Parathyroid adenoma (tissue), 2 donors: Measurements from ENCODE around the gene C3orf18.

Experiments
- H2AFZ ChIP-seq: fragments of 300-600 bp; sonication (generic); one replicate; pipeline ENCODE4 v1.7.0; 2017; ENCODE audit warnings: antibody characterized with exemption, mild to moderate bottlenecking
- H3K27ac ChIP-seq: fragments of 300-600 bp; sonication (generic); one replicate; pipeline ENCODE4 v1.7.0; 2017
- H3K27me3 ChIP-seq: fragments of 300-600 bp; sonication (generic); one replicate; pipeline ENCODE4 v1.7.0; 2017; ENCODE audit warnings: low read length; ENCODE audit not compliant: control insufficient read depth, insufficient read depth
- H3K36me3 ChIP-seq: fragments of 300-600 bp; sonication (generic); one replicate; pipeline ENCODE4 v1.7.0; 2017; ENCODE audit warnings: low read length; ENCODE audit not compliant: control insufficient read depth, insufficient read depth
- H3K4me1 ChIP-seq: fragments of 300-600 bp; sonication (generic); one replicate; pipeline ENCODE4 v1.7.0; 2017; ENCODE audit warnings: control low read depth
- H3K4me2 ChIP-seq: fragments of 300-600 bp; sonication (generic); one replicate; pipeline ENCODE4 v1.7.0; 2017; ENCODE audit warnings: low read length
- H3K4me3 ChIP-seq: fragments of 300-600 bp; sonication (generic); one replicate; pipeline ENCODE4 v1.7.0; 2017; ENCODE audit warnings: low read depth, low read length
- H3K79me2 ChIP-seq: fragments of 300-600 bp; sonication (generic); one replicate; pipeline ENCODE4 v1.7.0; 2017; ENCODE audit warnings: control low read depth
- H3K9ac ChIP-seq: fragments of 300-600 bp; sonication (generic); one replicate; pipeline ENCODE4 v1.7.0; 2017; ENCODE audit warnings: mild to moderate bottlenecking
- H3K9me3 ChIP-seq: fragments of 300-600 bp; sonication (generic); one replicate; pipeline ENCODE4 v1.7.0; 2017; ENCODE audit warnings: low read length; ENCODE audit not compliant: control insufficient read depth
- TF ChIP-seq, protein P1 (sequence below): fragments of 300-600 bp; sonication (generic); IDR thresholded peaks from one replicate; pipeline ENCODE4 v1.7.0; 2017; ENCODE audit warnings: antibody characterized with exemption, mild to moderate bottlenecking
- donor health status: primary hyperparathyroidism.

Gene C3orf18

DNA sequence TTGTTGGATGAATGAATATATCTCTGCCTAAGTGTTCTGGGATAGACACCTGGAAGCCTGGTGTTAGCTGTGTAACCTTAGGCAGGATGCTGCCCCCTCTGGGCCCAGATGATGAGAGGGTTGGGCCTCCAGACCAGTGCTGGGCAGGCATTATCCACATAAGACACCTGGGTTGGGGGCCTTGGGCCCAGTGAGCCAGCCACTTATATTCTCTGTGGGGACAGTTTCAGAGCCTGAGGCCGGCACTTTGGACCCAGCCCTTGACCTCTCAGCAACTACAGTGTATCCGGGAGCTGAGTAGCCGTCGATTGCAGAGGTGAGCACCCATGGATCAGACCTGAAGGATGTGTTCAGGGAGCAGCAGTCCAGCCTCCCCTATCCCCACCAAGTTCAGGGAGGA is 3.9 kb upstream of the C3orf18 start:
- no peak overlapping the region for H2AFZ ChIP-seq
- TF ChIP-seq, protein P1, sequence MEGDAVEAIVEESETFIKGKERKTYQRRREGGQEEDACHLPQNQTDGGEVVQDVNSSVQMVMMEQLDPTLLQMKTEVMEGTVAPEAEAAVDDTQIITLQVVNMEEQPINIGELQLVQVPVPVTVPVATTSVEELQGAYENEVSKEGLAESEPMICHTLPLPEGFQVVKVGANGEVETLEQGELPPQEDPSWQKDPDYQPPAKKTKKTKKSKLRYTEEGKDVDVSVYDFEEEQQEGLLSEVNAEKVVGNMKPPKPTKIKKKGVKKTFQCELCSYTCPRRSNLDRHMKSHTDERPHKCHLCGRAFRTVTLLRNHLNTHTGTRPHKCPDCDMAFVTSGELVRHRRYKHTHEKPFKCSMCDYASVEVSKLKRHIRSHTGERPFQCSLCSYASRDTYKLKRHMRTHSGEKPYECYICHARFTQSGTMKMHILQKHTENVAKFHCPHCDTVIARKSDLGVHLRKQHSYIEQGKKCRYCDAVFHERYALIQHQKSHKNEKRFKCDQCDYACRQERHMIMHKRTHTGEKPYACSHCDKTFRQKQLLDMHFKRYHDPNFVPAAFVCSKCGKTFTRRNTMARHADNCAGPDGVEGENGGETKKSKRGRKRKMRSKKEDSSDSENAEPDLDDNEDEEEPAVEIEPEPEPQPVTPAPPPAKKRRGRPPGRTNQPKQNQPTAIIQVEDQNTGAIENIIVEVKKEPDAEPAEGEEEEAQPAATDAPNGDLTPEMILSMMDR = no peak
- no peaks in the 10 kb centered on the region for H3K9me3 ChIP-seq
- no peaks in the 10 kb centered on the region for H3K27me3 ChIP-seq
- peaks cover 15% of the 10 kb centered on the region for H3K4me1 ChIP-seq
- no peak overlapping the region for H3K4me2 ChIP-seq
- H3K9ac ChIP-seq = no peak overlapping the region
- no peaks in the 10 kb centered on the region for H3K79me2 ChIP-seq
- no peak overlapping the region for H3K4me3 ChIP-seq
- H3K27ac ChIP-seq = no peak overlapping the region
- no peaks in the 10 kb centered on the region for H3K36me3 ChIP-seq

DNA sequence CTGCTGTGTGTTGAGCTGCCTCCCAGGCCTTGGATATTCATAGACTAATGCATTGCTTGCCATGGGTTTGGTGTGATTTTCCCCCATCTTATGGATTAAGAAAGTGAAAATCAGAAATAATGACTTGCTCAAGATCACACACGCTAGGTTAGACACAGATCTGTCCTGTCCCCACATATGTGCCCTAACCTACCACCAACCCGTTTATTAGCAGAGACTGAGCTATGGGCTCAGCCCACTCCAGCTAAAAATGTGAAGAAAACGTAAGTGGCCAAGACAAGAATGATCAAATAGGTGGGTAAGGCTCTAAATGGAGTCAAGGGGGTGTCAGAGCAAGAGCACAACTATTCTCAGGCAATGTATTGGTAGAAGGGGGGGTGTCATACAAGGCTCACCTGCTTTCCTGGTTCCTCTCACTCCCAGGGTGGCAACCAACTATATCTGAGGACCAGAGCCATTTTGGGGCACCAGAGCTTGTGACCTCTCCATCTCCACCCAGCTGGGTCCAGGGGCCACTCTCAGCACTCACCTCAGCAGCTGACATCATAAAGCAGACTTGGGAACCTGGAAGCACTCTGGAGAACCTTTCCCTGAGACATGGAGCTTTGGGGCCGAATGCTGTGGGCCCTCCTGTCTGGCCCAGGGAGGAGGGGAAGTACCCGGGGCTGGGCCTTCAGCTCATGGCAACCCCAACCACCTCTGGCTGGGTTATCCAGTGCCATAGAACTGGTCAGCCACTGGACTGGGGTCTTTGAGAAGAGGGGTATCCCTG is 3.1 kb upstream of the C3orf18 start:
- no peak overlapping the region for H3K9ac ChIP-seq
- no peaks in the 10 kb centered on the region for H3K79me2 ChIP-seq
- TF ChIP-seq, protein P1 = no peak
- no peak overlapping the region for H3K4me3 ChIP-seq
- H2AFZ ChIP-seq = no peak overlapping the region
- H3K27ac ChIP-seq = no peak overlapping the region
- no peaks in the 10 kb centered on the region for H3K36me3 ChIP-seq
- H3K27me3 ChIP-seq = no peaks in the 10 kb centered on the region
- H3K4me1 ChIP-seq = peaks cover 16% of the 10 kb centered on the region
- H3K9me3 ChIP-seq = no peaks in the 10 kb centered on the region
- H3K4me2 ChIP-seq = no peak overlapping the region

DNA sequence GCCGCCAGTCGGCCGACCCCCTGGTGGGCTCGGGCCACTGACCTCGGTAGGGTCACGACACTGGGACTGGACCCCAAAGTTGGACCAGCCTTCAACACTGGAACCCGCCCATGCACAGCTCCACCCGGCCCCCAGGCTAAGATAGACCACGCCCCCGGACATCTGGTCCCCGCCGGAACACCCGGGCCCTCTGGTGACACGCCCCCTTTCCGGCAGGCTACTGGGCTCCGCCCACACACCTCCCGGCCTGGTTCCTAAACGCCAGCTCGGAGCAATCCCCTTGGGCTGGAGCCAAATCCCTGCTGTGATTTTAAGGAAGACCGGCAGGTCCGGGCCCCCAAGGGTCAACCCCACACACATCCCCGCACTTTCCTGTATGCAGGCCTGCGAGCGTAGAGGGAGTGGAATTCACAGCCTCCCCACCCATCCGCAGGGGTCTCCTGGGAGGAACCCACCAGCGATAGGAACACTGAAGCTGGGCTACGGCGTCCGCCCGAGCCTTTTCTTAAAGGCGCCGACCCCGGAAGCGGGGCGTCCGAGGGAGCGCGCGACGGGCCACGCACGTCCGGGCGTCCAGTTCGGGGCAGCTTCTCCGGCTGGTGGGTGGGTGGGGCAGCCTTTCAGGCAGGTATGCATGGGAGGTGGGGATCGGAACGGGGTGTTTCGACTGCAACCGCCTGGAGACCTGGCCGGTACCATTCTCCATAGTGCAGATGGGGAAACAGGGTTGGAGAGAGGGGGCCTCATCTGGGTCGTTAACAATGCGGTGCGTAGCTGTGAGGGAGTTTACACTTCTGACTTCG is 1.6 kb upstream of the C3orf18 start, which contains the start of gene HEMK1:
Gene HEMK1, plus strand, starts transcription at position 576 of the 803 bp plus-strand sequence. CDS start 1,583 bp downstream, outside the sequence.
- peak within 1 kb of the TSS; percentile 95 for H3K4me2 ChIP-seq
- TF ChIP-seq, protein P1 = no peak
- H3K36me3 ChIP-seq = no peaks in the 10 kb centered on the region

DNA sequence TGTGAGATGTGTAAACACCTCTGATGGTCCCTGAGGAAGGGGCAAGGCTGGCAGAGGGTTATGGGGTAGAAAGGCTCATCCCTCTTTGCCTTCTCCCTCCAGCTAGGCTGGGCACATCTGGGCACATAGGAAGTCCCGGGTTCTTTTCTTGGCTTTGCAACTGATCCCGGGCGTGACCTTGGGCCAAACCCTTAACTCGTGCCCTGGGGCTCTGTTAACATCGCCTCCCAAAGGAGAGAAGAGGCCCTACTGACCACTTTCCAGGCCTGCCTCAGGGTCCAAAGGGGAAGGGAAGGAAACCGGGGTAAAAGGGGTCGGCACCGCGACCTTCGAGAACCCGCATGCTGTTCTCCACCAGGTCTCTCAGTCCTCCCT is 549 bp downstream of the C3orf18 start:
- Histone ChIP-seq H3K4me2 (peak overlapping the region; percentile 85), H3K9me3 (no peaks in the 10 kb centered on the region), H3K36me3 (no peaks in the 10 kb centered on the region), H3K27ac (peak overlapping the region; percentile 45), H3K79me2 (no peaks in the 10 kb centered on the region), H2AFZ (peak overlapping the region; percentile 87), H3K4me1 (peaks cover 16% of the 10 kb centered on the region), H3K4me3 (peak overlapping the region; percentile 65), H3K9ac (peak overlapping the region; percentile 54), H3K27me3 (no peaks in the 10 kb centered on the region)
- TF ChIP-seq, protein P1 = no peak

More for the DNA sequence above, 1.6 kb upstream of the C3orf18 start, which contains the start of gene HEMK1:
- Histone ChIP-seq H3K4me1 (peaks cover 16% of the 10 kb centered on the region), H3K9me3 (no peaks in the 10 kb centered on the region), H3K9ac (peak within 1 kb of the TSS; percentile 82), H2AFZ (peak within 1 kb of the TSS; percentile 91), H3K27me3 (no peaks in the 10 kb centered on the region), H3K79me2 (no peaks in the 10 kb centered on the region), H3K4me3 (peak within 1 kb of the TSS; percentile 74), H3K27ac (peak within 1 kb of the TSS; percentile 90)
